ENCODE results near the gene MPLKIP.
A peak's percentile ranks its signal among the peaks of the same experiment; 100 is the strongest.
"Not testable (repeated sequence)": the region's sequence is repeated elsewhere in the genome, so short reads cannot be mapped to it uniquely, and the experiment has no call there.

Gene MPLKIP
- 10.9 to 13.7 (median 11.3) reads per million in 3 donors for total RNA-seq

DNA sequence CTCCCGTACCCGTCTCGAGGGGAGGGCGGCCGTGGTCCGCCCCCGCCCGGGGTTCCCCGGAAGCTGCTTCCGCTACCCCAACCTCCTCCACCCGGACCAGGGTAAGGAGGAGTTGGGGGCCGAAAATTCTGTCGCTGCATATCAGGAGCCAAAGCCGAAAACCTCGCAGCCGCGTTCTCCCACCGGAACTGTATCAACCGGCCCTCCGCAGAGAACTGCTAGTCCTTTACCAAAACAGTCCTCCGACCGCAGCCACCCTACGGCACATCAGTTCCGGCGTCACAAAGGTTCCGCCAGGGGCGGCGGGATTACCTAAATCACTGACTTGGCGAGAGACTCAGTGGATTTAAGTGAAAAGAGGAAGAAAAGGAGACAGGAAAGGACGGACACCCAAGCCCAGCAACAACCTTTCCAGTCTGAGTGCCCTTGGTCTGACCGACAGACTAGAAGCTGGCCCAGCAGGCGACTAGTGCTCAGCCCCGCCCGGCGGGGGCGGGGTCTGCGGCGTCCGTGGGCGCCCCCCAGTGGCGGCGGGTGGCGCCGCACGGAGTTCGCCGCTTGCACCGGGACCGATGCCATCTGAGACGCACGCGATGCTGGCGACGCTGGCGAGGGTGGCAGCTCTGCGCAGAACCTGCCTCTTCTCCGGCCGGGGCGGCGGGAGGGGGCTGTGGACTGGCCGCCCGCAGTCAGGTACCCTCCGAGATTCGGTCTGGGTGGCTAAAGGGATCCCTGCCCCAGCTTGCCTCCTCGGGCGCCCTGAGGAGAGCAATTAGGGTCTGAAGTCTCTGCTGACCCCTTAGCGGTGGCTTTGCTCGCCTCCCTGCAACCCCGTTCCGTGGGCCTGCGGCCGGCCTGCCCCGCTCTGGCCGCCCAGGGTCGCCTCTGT, at the start of gene MPLKIP, which contains the start of gene SUGCT:
TSS of gene MPLKIP (minus strand) at position 195 of the 889 bp plus-strand sequence. CDS start at position 140, 55 bp downstream.
TSS of gene SUGCT (plus strand) at position 578 of the 889 bp plus-strand sequence.
- DNase-seq = peak; percentile 74 to 79 (median 78)
- Histone ChIP-seq H3K4me1 (ENCODE audit: control insufficient read depth, insufficient read depth, low read length, poor library complexity, severe bottlenecking) (peaks cover 13% of the 10 kb centered on the region), H3K36me3 (ENCODE audit: control insufficient read depth, insufficient read depth, low read length) (peaks cover 3% of the 10 kb centered on the region), H3K27ac (ENCODE audit: insufficient read depth, low read length, poor library complexity, severe bottlenecking) (peak within 1 kb of the TSS; percentile 88), H3K4me3 (ENCODE audit: insufficient read depth, low read depth, low read length, poor library complexity, severe bottlenecking) (peak within 1 kb of the TSS; percentile 81), H3K9me3 (ENCODE audit: control insufficient read depth, low read length) (no peaks in the 10 kb centered on the region), H3K27me3 (replicated peaks; ENCODE audit: control insufficient read depth, insufficient read depth, low read length, poor library complexity, severe bottlenecking) (no peaks in the 10 kb centered on the region)

GRCh38 chr7:40182452-40182851, 48.0 kb upstream of the MPLKIP start:
- H3K4me1 ChIP-seq (ENCODE audit: control insufficient read depth, insufficient read depth, low read length, poor library complexity, severe bottlenecking) = no peaks in the 10 kb centered on the region
- no peak overlapping the region for H3K27ac ChIP-seq (ENCODE audit: insufficient read depth, low read length, poor library complexity, severe bottlenecking)
- H3K4me3 ChIP-seq (ENCODE audit: insufficient read depth, low read depth, low read length, poor library complexity, severe bottlenecking) = no peak overlapping the region
- no peak for DNase-seq
- no peaks in the 10 kb centered on the region for H3K9me3 ChIP-seq (ENCODE audit: control insufficient read depth, low read length)
- no peaks in the 10 kb centered on the region for H3K36me3 ChIP-seq (ENCODE audit: control insufficient read depth, insufficient read depth, low read length)
- H3K27me3 ChIP-seq (replicated peaks; ENCODE audit: control insufficient read depth, insufficient read depth, low read length, poor library complexity, severe bottlenecking) = no peaks in the 10 kb centered on the region

DNA sequence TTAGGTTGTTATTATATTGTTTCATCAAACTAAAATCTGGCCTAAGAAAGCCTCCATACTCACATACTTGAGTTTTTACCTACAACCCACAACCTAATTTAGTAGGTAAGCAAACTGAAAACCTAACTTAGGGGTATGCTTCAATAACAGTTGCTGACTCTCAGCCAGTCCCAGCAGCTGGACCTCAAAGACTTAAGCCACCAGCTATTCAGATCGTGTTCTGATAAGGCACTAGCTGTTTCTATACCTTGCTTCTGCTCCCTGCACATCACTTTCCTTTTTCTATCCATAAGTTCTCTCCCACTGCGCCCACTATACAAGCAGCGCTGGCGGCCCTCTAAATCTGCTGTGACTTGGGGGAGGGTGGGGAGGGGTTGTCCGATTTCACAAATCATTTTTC, 42.6 kb upstream of the MPLKIP start:
- no peaks in the 10 kb centered on the region for H3K9me3 ChIP-seq (ENCODE audit: control insufficient read depth, low read length)
- no peaks in the 10 kb centered on the region for H3K27me3 ChIP-seq (replicated peaks; ENCODE audit: control insufficient read depth, insufficient read depth, low read length, poor library complexity, severe bottlenecking)
- no peak overlapping the region for H3K27ac ChIP-seq (ENCODE audit: insufficient read depth, low read length, poor library complexity, severe bottlenecking)
- H3K4me1 ChIP-seq (ENCODE audit: control insufficient read depth, insufficient read depth, low read length, poor library complexity, severe bottlenecking) = no peaks in the 10 kb centered on the region
- DNase-seq = no peak
- no peak overlapping the region for H3K4me3 ChIP-seq (ENCODE audit: insufficient read depth, low read depth, low read length, poor library complexity, severe bottlenecking)
- H3K36me3 ChIP-seq (ENCODE audit: control insufficient read depth, insufficient read depth, low read length) = no peaks in the 10 kb centered on the region

- no peak for DNase-seq
- H3K4me1 ChIP-seq (ENCODE audit: control insufficient read depth, insufficient read depth, low read length, poor library complexity, severe bottlenecking) = no peaks in the 10 kb centered on the region
Measured at GRCh38 chr7:40175725-40176510, 41.5 kb upstream of the MPLKIP start.

DNA sequence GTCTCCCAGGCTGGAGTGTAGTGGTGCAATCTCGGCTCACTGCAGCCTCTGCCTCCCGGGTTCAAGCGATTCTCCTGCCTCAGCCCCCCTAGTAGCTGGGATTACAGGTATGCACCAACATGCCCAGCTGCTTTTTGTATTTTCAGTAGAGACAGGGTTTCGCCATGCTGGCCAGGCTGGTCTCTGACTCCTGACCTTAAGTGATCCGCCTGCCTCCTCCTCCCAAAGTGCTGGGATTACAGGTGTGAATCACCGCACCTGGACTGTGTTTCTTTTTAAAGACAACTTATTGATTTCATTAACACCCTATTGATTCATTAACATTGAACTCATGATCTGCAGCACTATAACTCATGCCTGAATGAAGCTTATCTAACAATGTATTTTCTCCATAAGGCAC, 40.8 kb upstream of the MPLKIP start:
- not testable (repeated sequence) for H3K4me3 ChIP-seq (ENCODE audit: insufficient read depth, low read depth, low read length, poor library complexity, severe bottlenecking); DNase-seq; H3K9me3 ChIP-seq (ENCODE audit: control insufficient read depth, low read length); H3K36me3 ChIP-seq (ENCODE audit: control insufficient read depth, insufficient read depth, low read length); H3K27ac ChIP-seq (ENCODE audit: insufficient read depth, low read length, poor library complexity, severe bottlenecking); H3K27me3 ChIP-seq (replicated peaks; ENCODE audit: control insufficient read depth, insufficient read depth, low read length, poor library complexity, severe bottlenecking); H3K4me1 ChIP-seq (ENCODE audit: control insufficient read depth, insufficient read depth, low read length, poor library complexity, severe bottlenecking)

More at GRCh38 chr7:40175725-40176510, 41.5 kb upstream of the MPLKIP start:
- Histone ChIP-seq H3K27ac (ENCODE audit: insufficient read depth, low read length, poor library complexity, severe bottlenecking) (no peak overlapping the region), H3K27me3 (replicated peaks; ENCODE audit: control insufficient read depth, insufficient read depth, low read length, poor library complexity, severe bottlenecking) (no peaks in the 10 kb centered on the region), H3K9me3 (ENCODE audit: control insufficient read depth, low read length) (no peaks in the 10 kb centered on the region), H3K4me3 (ENCODE audit: insufficient read depth, low read depth, low read length, poor library complexity, severe bottlenecking) (no peak overlapping the region), H3K36me3 (ENCODE audit: control insufficient read depth, insufficient read depth, low read length) (no peaks in the 10 kb centered on the region)

- not testable (repeated sequence) for DNase-seq; H3K27me3 ChIP-seq (replicated peaks; ENCODE audit: control insufficient read depth, insufficient read depth, low read length, poor library complexity, severe bottlenecking); H3K4me1 ChIP-seq (ENCODE audit: control insufficient read depth, insufficient read depth, low read length, poor library complexity, severe bottlenecking)
Measured at GRCh38 chr7:40173121-40173520, 38.7 kb upstream of the MPLKIP start.

GRCh38 chr7:40168266-40168665, 33.8 kb upstream of the MPLKIP start:
- DNase-seq; H3K4me3 ChIP-seq (ENCODE audit: insufficient read depth, low read depth, low read length, poor library complexity, severe bottlenecking); H3K4me1 ChIP-seq (ENCODE audit: control insufficient read depth, insufficient read depth, low read length, poor library complexity, severe bottlenecking): not testable (repeated sequence)

More at GRCh38 chr7:40173121-40173520, 38.7 kb upstream of the MPLKIP start:
- not testable (repeated sequence) for H3K4me3 ChIP-seq (ENCODE audit: insufficient read depth, low read depth, low read length, poor library complexity, severe bottlenecking); H3K36me3 ChIP-seq (ENCODE audit: control insufficient read depth, insufficient read depth, low read length); H3K9me3 ChIP-seq (ENCODE audit: control insufficient read depth, low read length); H3K27ac ChIP-seq (ENCODE audit: insufficient read depth, low read length, poor library complexity, severe bottlenecking)

DNA sequence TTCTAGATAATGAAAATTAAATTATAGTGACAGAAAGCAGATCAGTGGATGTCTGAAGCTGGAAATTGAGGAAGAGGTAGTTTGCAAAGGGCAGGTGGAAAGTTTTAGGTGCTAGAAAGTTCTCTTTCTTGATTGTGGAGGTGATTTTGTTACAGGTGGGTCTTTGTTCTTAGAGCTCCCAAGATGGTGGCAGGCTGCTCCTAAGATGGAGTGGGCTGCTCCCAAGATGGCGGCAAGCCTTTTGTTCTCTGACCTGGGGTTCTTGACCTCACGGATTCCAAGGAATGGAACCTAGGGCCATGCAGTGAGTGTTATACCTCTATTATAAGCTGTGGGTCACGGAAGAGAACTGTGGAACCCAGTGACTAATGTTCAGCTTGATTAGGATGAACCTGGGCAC, 32.9 kb upstream of the MPLKIP start:
- DNase-seq = no peak
- H3K4me3 ChIP-seq (ENCODE audit: insufficient read depth, low read depth, low read length, poor library complexity, severe bottlenecking) = no peak overlapping the region
- no peaks in the 10 kb centered on the region for H3K4me1 ChIP-seq (ENCODE audit: control insufficient read depth, insufficient read depth, low read length, poor library complexity, severe bottlenecking)
- no peak overlapping the region for H3K27ac ChIP-seq (ENCODE audit: insufficient read depth, low read length, poor library complexity, severe bottlenecking)
- H3K36me3 ChIP-seq (ENCODE audit: control insufficient read depth, insufficient read depth, low read length) = no peaks in the 10 kb centered on the region
- no peaks in the 10 kb centered on the region for H3K27me3 ChIP-seq (replicated peaks; ENCODE audit: control insufficient read depth, insufficient read depth, low read length, poor library complexity, severe bottlenecking)
- H3K9me3 ChIP-seq (ENCODE audit: control insufficient read depth, low read length) = no peaks in the 10 kb centered on the region

More at GRCh38 chr7:40168266-40168665, 33.8 kb upstream of the MPLKIP start:
- not testable (repeated sequence) for H3K9me3 ChIP-seq (ENCODE audit: control insufficient read depth, low read length); H3K27me3 ChIP-seq (replicated peaks; ENCODE audit: control insufficient read depth, insufficient read depth, low read length, poor library complexity, severe bottlenecking); H3K36me3 ChIP-seq (ENCODE audit: control insufficient read depth, insufficient read depth, low read length); H3K27ac ChIP-seq (ENCODE audit: insufficient read depth, low read length, poor library complexity, severe bottlenecking)

DNA sequence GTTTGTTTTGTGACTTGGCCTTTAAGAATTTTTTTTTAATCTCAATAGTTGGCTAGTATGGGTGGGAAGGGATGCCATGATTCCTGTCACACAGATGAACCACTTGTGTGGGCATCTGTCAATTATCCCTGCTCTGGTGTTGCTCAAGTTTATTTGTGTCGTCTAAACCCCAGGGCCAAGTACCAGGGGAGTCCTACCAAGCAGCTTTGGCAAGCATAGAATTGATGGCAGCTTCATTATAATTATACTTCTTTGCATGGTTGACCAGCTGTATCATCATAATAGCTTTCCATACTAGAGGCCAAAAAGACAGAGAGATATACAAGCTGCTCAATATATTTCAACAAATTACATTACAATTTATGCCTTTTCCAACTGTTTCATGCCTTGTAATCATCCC, 30.8 kb upstream of the MPLKIP start:
- no peaks in the 10 kb centered on the region for H3K4me1 ChIP-seq (ENCODE audit: control insufficient read depth, insufficient read depth, low read length, poor library complexity, severe bottlenecking)
- no peaks in the 10 kb centered on the region for H3K36me3 ChIP-seq (ENCODE audit: control insufficient read depth, insufficient read depth, low read length)
- H3K4me3 ChIP-seq (ENCODE audit: insufficient read depth, low read depth, low read length, poor library complexity, severe bottlenecking) = no peak overlapping the region
- no peaks in the 10 kb centered on the region for H3K9me3 ChIP-seq (ENCODE audit: control insufficient read depth, low read length)
- DNase-seq = no peak
- H3K27me3 ChIP-seq (replicated peaks; ENCODE audit: control insufficient read depth, insufficient read depth, low read length, poor library complexity, severe bottlenecking) = no peaks in the 10 kb centered on the region
- H3K27ac ChIP-seq (ENCODE audit: insufficient read depth, low read length, poor library complexity, severe bottlenecking) = no peak overlapping the region

GRCh38 chr7:40162516-40162915, 28.1 kb upstream of the MPLKIP start:
- no peaks in the 10 kb centered on the region for H3K36me3 ChIP-seq (ENCODE audit: control insufficient read depth, insufficient read depth, low read length)
- no peak overlapping the region for H3K4me3 ChIP-seq (ENCODE audit: insufficient read depth, low read depth, low read length, poor library complexity, severe bottlenecking)
- no peaks in the 10 kb centered on the region for H3K27me3 ChIP-seq (replicated peaks; ENCODE audit: control insufficient read depth, insufficient read depth, low read length, poor library complexity, severe bottlenecking)
- no peaks in the 10 kb centered on the region for H3K4me1 ChIP-seq (ENCODE audit: control insufficient read depth, insufficient read depth, low read length, poor library complexity, severe bottlenecking)
- no peak overlapping the region for H3K27ac ChIP-seq (ENCODE audit: insufficient read depth, low read length, poor library complexity, severe bottlenecking)
- no peaks in the 10 kb centered on the region for H3K9me3 ChIP-seq (ENCODE audit: control insufficient read depth, low read length)
- no peak for DNase-seq
